ENCODE data around the gene HRH4. TPM values are rescaled to one million over a fixed set of nuclear protein-coding genes. Genes with fewer than 3 reads are reported as not detected.

Gene HRH4
- polyA plus RNA-seq, 1 of the 3 experiments (the other 2 are of a cell fraction): not detected

GRCh38 chr18:24426073-24426397, 34.4 kb upstream of the HRH4 start:
- peaks cover 5% of the 10 kb centered on the region; the same call in 1 of the 2 replicates for H3K79me2 ChIP-seq (ENCODE audit: insufficient read depth)
- H3K4me1 ChIP-seq (ENCODE audit: control insufficient read depth in 1 of 2, insufficient read depth in 2 of 2, low read depth in 1 of 2, low read length in 1 of 2): peaks cover 0 to 7% of the 10 kb centered on the region in 2 experiments; a peak in 2 of 4 replicates
- H3K4me2 ChIP-seq: peak overlapping the region; percentile 85
- H3K9ac ChIP-seq: peak overlapping the region; percentile 81
- H4K20me1 ChIP-seq (ENCODE audit: insufficient read depth): no peaks in the 10 kb centered on the region
- no peaks in the 10 kb centered on the region for H3K9me3 ChIP-seq
- no peaks in the 10 kb centered on the region for H3K9me2 ChIP-seq
- WGBS (ENCODE audit: low lambda C conversion rate): 39% methylated on average over 11 of the region's 11 CpGs
- H2AFZ ChIP-seq (ENCODE audit: low read depth): peak overlapping the region; percentile 96
- DNase-seq: no peak
- peak overlapping the region; percentile 68 to 88 for H3K4me3 ChIP-seq (ENCODE audit: low read depth in 2 of 2, low read length in 1 of 2)
- no peak for TF ChIP-seq CTCF (IDR thresholded peaks at IDR 0.05)
- TF ChIP-seq TCF12 (IDR thresholded peaks at IDR 0.05): no peak
- no peak for TF ChIP-seq CHD2 (IDR thresholded peaks at IDR 0.05; ENCODE audit: low read length, partially characterized antibody)
- no peak for TF ChIP-seq RAD21 (IDR thresholded peaks at IDR 0.05; ENCODE audit: low read length)
- no peak for TF ChIP-seq MXI1 (IDR thresholded peaks at IDR 0.05; ENCODE audit: low read depth, low read length)
- no peak for TF ChIP-seq FOXJ3 (CRISPR knock-in tag; IDR thresholded peaks at IDR 0.05)
- TF ChIP-seq FOSL2 (IDR thresholded peaks at IDR 0.05; ENCODE audit: borderline replicate concordance, low read depth): no peak
- TF ChIP-seq REST (IDR thresholded peaks at IDR 0.05; ENCODE audit: low read depth, low read length): no peak
- no peak for TF ChIP-seq MAX (IDR thresholded peaks at IDR 0.05; ENCODE audit: low read depth)
- no peak for TF ChIP-seq USF2 (IDR thresholded peaks at IDR 0.05; ENCODE audit: borderline replicate concordance, low read depth, low read length)
- no peak for TF ChIP-seq RFX5 (IDR thresholded peaks at IDR 0.05; ENCODE audit: low read length)
- TF ChIP-seq RXRA (IDR thresholded peaks at IDR 0.05; ENCODE audit: borderline replicate concordance, low read depth): no peak
- TF ChIP-seq NRF1 (IDR thresholded peaks at IDR 0.05; ENCODE audit: low read depth, low read length): no peak
- TF ChIP-seq ZBTB33 (IDR thresholded peaks at IDR 0.05; ENCODE audit: borderline replicate concordance, low read depth): no peak
- TF ChIP-seq PBX3 (IDR thresholded peaks at IDR 0.05): no peak
- TF ChIP-seq RCOR1 (IDR thresholded peaks at IDR 0.05; ENCODE audit: low read length): no peak
- no peak for TF ChIP-seq FOXM1 (IDR thresholded peaks at IDR 0.05; ENCODE audit: low read depth)
- TF ChIP-seq GABPA (IDR thresholded peaks at IDR 0.05; ENCODE audit: low read depth): no peak
- TF ChIP-seq MEF2A (IDR thresholded peaks at IDR 0.05; ENCODE audit: borderline replicate concordance, low read depth): no peak
- TF ChIP-seq NFIC (IDR thresholded peaks at IDR 0.05; ENCODE audit: borderline replicate concordance): no peak
- CTCF ChIA-PET: interaction anchor here (1.0 kb wide), 2 partner anchors 28 to 32 kb away, joined by 4 read pairs; no protein-coding TSS in a partner anchor
- H3K27ac ChIP-seq (ENCODE audit: low read depth in 2 of 2, low read length in 1 of 2): peak overlapping the region; percentile 53 to 92; a peak in 3 of 4 replicates
- POLR2A ChIA-PET: interaction anchor here (0.6 to 1.9 kb wide), 8 partner anchors 9 to 57 kb away, joined by 3 to 11 read pairs (median 4); partner anchors contain the start of gene OSBPL1A
- peaks cover 9 to 13% of the 10 kb centered on the region in 2 experiments for H3K36me3 ChIP-seq (replicated peaks in 1 of 2; ENCODE audit: control insufficient read depth in 1 of 2, insufficient read depth in 2 of 2, low read length in 1 of 2)
- H3F3A ChIP-seq (replicated peaks; ENCODE audit: insufficient read depth): no peaks in the 10 kb centered on the region
- H3K27me3 ChIP-seq (ENCODE audit: insufficient read depth): no peaks in the 10 kb centered on the region
